ENCODE measurements around the gene CALHM1. TPM values are rescaled to one million over a fixed set of nuclear protein-coding genes. Genes with fewer than 3 reads are reported as not detected.
"Not testable (repeated sequence)": the region's sequence is repeated elsewhere in the genome, so short reads cannot be mapped to it uniquely, and the experiment has no call there.

Gene CALHM1
- total RNA-seq, 1 donor from 2014 or later, result not detected

- Mint-ChIP-seq H3K27me3 (ENCODE audit: insufficient read depth) (peaks cover 56% of the 10 kb centered on the region), H3K4me1 (ENCODE audit: low read depth) (peaks cover 43% of the 10 kb centered on the region), H3K9me3 (no peaks in the 10 kb centered on the region), H3K27ac (no peak overlapping the region), H3K36me3 (ENCODE audit: low read depth) (no peaks in the 10 kb centered on the region), H3K4me3 (peak overlapping the region; percentile 70)
- DNase-seq (ENCODE audit: low spot score), result no peak
- intact Hi-C loops (cut with micrococcal nuclease), result loop anchor here (2.0 to 10.0 kb wide), 3 partner anchors 59 to 581 kb away; partner anchors contain the start of gene CNNM2
Measured at GRCh38 chr10:103495321-103495720, 36.6 kb upstream of the CALHM1 start.

GRCh38 chr10:103493916-103494877 lies 35.5 kb upstream of the CALHM1 start:
- H3K4me3 Mint-ChIP-seq, result peak overlapping the region; percentile 70
- H3K36me3 Mint-ChIP-seq (ENCODE audit: low read depth), result no peaks in the 10 kb centered on the region
- H3K9me3 Mint-ChIP-seq, result no peaks in the 10 kb centered on the region
- H3K27ac Mint-ChIP-seq, result no peak overlapping the region
- peak; percentile 36 for DNase-seq (ENCODE audit: low spot score)
- H3K4me1 Mint-ChIP-seq (ENCODE audit: low read depth), result peaks cover 33% of the 10 kb centered on the region
- intact Hi-C loops (cut with micrococcal nuclease), result loop anchor here (2.0 to 10.0 kb wide), 4 partner anchors 61 to 579 kb away; partner anchors contain the start of gene CNNM2
- peaks cover 53% of the 10 kb centered on the region for H3K27me3 Mint-ChIP-seq (ENCODE audit: insufficient read depth)

GRCh38 chr10:103493362-103493915 lies 34.7 kb upstream of the CALHM1 start, which contains the start of gene NEURL1:
Gene NEURL1 (plus strand): TSS chr10:103493705. CDS start chr10:103494388, 683 bp downstream.
- no peak for DNase-seq (ENCODE audit: low spot score)
- intact Hi-C loops (cut with micrococcal nuclease), result loop anchor here (5.0 to 10.0 kb wide), 2 partner anchors 204 to 579 kb away; partner anchors contain the start of gene CNNM2

GRCh38 chr10:103492655-103493261 lies 34.1 kb upstream of the CALHM1 start:
- Mint-ChIP-seq H3K36me3 (ENCODE audit: low read depth) (no peaks in the 10 kb centered on the region), H3K27me3 (ENCODE audit: insufficient read depth) (peaks cover 51% of the 10 kb centered on the region), H3K27ac (peak overlapping the region; percentile 21), H3K4me3 (peak overlapping the region; percentile 84), H3K4me1 (ENCODE audit: low read depth) (peaks cover 33% of the 10 kb centered on the region), H3K9me3 (no peaks in the 10 kb centered on the region)
- intact Hi-C loops (cut with micrococcal nuclease), result loop anchor here (5.0 to 10.0 kb wide), 2 partner anchors 205 to 578 kb away; partner anchors contain the start of gene CNNM2
- DNase-seq (ENCODE audit: low spot score), result no peak

More at GRCh38 chr10:103493362-103493915, 34.7 kb upstream of the CALHM1 start, which contains the start of gene NEURL1:
- Mint-ChIP-seq H3K9me3 (no peaks in the 10 kb centered on the region), H3K27ac (peak within 1 kb of the TSS; percentile 21), H3K27me3 (ENCODE audit: insufficient read depth) (peaks cover 52% of the 10 kb centered on the region), H3K4me3 (peak within 1 kb of the TSS; percentile 84), H3K4me1 (ENCODE audit: low read depth) (peaks cover 33% of the 10 kb centered on the region), H3K36me3 (ENCODE audit: low read depth) (no peaks in the 10 kb centered on the region)

DNA sequence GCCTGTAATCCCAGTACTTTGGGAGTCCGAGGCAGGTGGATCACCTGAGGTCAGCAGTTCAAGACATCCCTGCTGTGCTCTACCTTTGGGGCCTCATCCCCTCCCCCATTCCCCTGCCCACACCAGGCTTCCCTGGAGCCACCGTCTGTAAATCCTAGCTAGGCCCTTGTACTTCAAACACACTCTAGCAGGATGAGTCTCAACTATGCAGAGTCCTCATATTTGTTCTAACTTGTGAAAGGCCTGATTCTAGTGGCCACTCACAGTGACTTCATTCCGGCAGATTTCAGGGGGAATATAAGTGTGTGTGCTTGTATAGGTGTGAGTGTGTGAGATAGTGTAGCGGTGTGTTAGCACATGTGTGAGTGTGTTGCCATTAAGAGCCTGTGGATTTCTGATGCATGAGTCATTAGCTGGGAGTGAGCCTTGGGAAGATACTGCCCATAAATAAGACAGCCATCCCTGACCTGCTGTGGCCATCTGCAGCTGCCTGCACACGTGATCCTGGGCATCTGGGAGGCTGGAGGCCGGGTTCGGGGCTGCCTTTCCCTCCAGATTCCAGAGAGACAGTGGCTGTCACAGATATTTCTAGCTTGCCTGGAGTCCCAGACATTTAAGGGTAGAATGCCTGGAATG lies 33.1 kb upstream of the CALHM1 start:
- Mint-ChIP-seq H3K4me1 (ENCODE audit: low read depth) (peaks cover 33% of the 10 kb centered on the region), H3K27me3 (ENCODE audit: insufficient read depth) (peaks cover 43% of the 10 kb centered on the region), H3K9me3 (no peaks in the 10 kb centered on the region), H3K36me3 (ENCODE audit: low read depth) (no peaks in the 10 kb centered on the region), H3K4me3 (peak overlapping the region; percentile 51), H3K27ac (peak overlapping the region; percentile 42)
- no peak for DNase-seq (ENCODE audit: low spot score)
- intact Hi-C loops (cut with micrococcal nuclease), result loop anchor here (5.0 to 10.0 kb wide), 2 partner anchors 205 to 577 kb away; partner anchors contain the start of gene CNNM2

DNA sequence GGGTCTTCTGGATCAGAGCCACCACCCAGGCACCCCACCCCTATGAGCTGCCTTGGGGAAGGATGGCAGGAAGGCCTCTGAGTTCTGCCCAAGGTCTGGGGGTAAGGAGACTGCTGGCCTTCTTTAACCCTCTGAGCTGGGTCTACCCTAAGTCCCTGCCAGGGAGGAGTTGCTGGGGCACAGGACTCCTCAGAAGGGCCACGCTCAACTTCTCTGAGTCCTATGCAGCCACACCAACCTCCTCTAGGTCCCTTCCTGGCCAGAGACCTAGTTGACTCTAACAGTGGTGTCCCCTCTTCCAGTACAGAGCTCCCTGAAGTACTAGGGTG lies 32.2 kb upstream of the CALHM1 start:
- intact Hi-C loops (cut with micrococcal nuclease), result loop anchor here (1.0 to 10.0 kb wide), 3 partner anchors 13 to 576 kb away; partner anchors contain the start of gene CNNM2

GRCh38 chr10:103487410-103487708 lies 28.7 kb upstream of the CALHM1 start:
- peaks cover 19% of the 10 kb centered on the region for H3K27me3 Mint-ChIP-seq (ENCODE audit: insufficient read depth)
- no peak overlapping the region for H3K27ac Mint-ChIP-seq
- no peak overlapping the region for H3K4me3 Mint-ChIP-seq
- H3K4me1 Mint-ChIP-seq (ENCODE audit: low read depth), result peaks cover 28% of the 10 kb centered on the region
- DNase-seq (ENCODE audit: low spot score), result no peak
- no peaks in the 10 kb centered on the region for H3K9me3 Mint-ChIP-seq
- H3K36me3 Mint-ChIP-seq (ENCODE audit: low read depth), result no peaks in the 10 kb centered on the region
- intact Hi-C loops (cut with micrococcal nuclease), result no loop called here

More for the DNA sequence above, 32.2 kb upstream of the CALHM1 start:
- peaks cover 42% of the 10 kb centered on the region for H3K27me3 Mint-ChIP-seq (ENCODE audit: insufficient read depth)
- H3K27ac Mint-ChIP-seq, result peak overlapping the region; percentile 42
- no peak overlapping the region for H3K4me3 Mint-ChIP-seq
- peaks cover 34% of the 10 kb centered on the region for H3K4me1 Mint-ChIP-seq (ENCODE audit: low read depth)
- no peaks in the 10 kb centered on the region for H3K9me3 Mint-ChIP-seq
- no peaks in the 10 kb centered on the region for H3K36me3 Mint-ChIP-seq (ENCODE audit: low read depth)
- no peak for DNase-seq (ENCODE audit: low spot score)

- H3K36me3 Mint-ChIP-seq (ENCODE audit: low read depth); DNase-seq (ENCODE audit: low spot score); H3K9me3 Mint-ChIP-seq; H3K4me3 Mint-ChIP-seq; intact Hi-C loops (cut with micrococcal nuclease); H3K27ac Mint-ChIP-seq: not testable (repeated sequence)
- H3K27me3 Mint-ChIP-seq (ENCODE audit: insufficient read depth), result peaks cover 14% of the 10 kb centered on the region
- H3K4me1 Mint-ChIP-seq (ENCODE audit: low read depth), result peaks cover 27% of the 10 kb centered on the region
Measured at GRCh38 chr10:103486635-103487409, 28.1 kb upstream of the CALHM1 start.

GRCh38 chr10:103481974-103482531 lies 23.4 kb upstream of the CALHM1 start:
- H3K4me1 Mint-ChIP-seq (ENCODE audit: low read depth), result peaks cover 19% of the 10 kb centered on the region
- intact Hi-C loops (cut with micrococcal nuclease), result loop anchor here (1.0 to 2.0 kb wide), 2 partner anchors 11 to 647 kb away; no protein-coding TSS in a partner anchor
- H3K27ac Mint-ChIP-seq, result no peak overlapping the region
- no peaks in the 10 kb centered on the region for H3K9me3 Mint-ChIP-seq
- no peaks in the 10 kb centered on the region for H3K36me3 Mint-ChIP-seq (ENCODE audit: low read depth)
- peak; percentile 41 for DNase-seq (ENCODE audit: low spot score)
- peaks cover 6% of the 10 kb centered on the region for H3K27me3 Mint-ChIP-seq (ENCODE audit: insufficient read depth)
- no peak overlapping the region for H3K4me3 Mint-ChIP-seq

- no peak for DNase-seq (ENCODE audit: low spot score)
- Mint-ChIP-seq H3K36me3 (ENCODE audit: low read depth) (no peaks in the 10 kb centered on the region), H3K27ac (no peak overlapping the region), H3K4me1 (ENCODE audit: low read depth) (peaks cover 25% of the 10 kb centered on the region), H3K9me3 (no peaks in the 10 kb centered on the region), H3K27me3 (ENCODE audit: insufficient read depth) (peaks cover 3% of the 10 kb centered on the region), H3K4me3 (no peak overlapping the region)
- intact Hi-C loops (cut with micrococcal nuclease), result no loop called here
Measured at GRCh38 chr10:103480521-103480920, 21.8 kb upstream of the CALHM1 start.

- Mint-ChIP-seq H3K9me3 (no peaks in the 10 kb centered on the region), H3K4me1 (ENCODE audit: low read depth) (peaks cover 35% of the 10 kb centered on the region), H3K36me3 (ENCODE audit: low read depth) (no peaks in the 10 kb centered on the region), H3K27me3 (ENCODE audit: insufficient read depth) (peaks cover 2% of the 10 kb centered on the region), H3K27ac (no peak within 1 kb of the TSS), H3K4me3 (no peak within 1 kb of the TSS)
- no peak for DNase-seq (ENCODE audit: low spot score)
- intact Hi-C loops (cut with micrococcal nuclease), result no loop called here
Measured at GRCh38 chr10:103479135-103479534, 20.4 kb upstream of the CALHM1 start, which contains the start of gene CALHM3. Gene CALHM3 (minus strand): TSS chr10:103479240. CDS start chr10:103479032, 208 bp downstream.

Data from activated T-helper 1 cell treated with anti-CD3 and anti-CD28 coated beads, Interleukin-12 subunit alpha, Interleukin-12 subunit beta, Interleukin-2, Interleukin-4 antibody, amounts not matched to agents 30 ng/mL and 10 ng/mL and 1 ng/mL, durations not matched to agents 14 hours and 24 hours and 36 hours (primary cell).